ENCODE measurements around the gene DENND2C. TPM values are rescaled to one million over a fixed set of nuclear protein-coding genes. Genes with fewer than 3 reads are reported as not detected.

Gene DENND2C
- total RNA-seq, 5 donors from 2014 or later (not counting 1 experiment from before 2014, with no cell fraction given): 0.61 to 1.5 (median 0.79) TPM

- peaks cover 0 to 3% of the 10 kb centered on the region in 2 experiments for H3K27me3 ChIP-seq (replicated peaks in 1 of 2; ENCODE audit: control insufficient read depth in 2 of 2, extremely low read depth in 1 of 2, insufficient read depth in 2 of 2, low read length in 1 of 2)
- no peak for DNase-seq
- Mint-ChIP-seq H3K9me3 (no peaks in the 10 kb centered on the region), H3K4me3 (no peak overlapping the region), H3K36me3 (no peaks in the 10 kb centered on the region), H3K27me3 (no peaks in the 10 kb centered on the region), H3K27ac (no peak overlapping the region), H3K4me1 (no peaks in the 10 kb centered on the region)
- no peak for ATAC-seq (replicated peaks in 1 of 4)
- 94% methylated on average over 3 of the region's 7 CpGs for WGBS (ENCODE audit: insufficient coverage)
- no peaks in the 10 kb centered on the region for H3K9me3 ChIP-seq
- H3K4me1 ChIP-seq (ENCODE audit: control insufficient read depth in 1 of 2, extremely low read depth in 1 of 2, insufficient read depth in 2 of 2, low read length in 2 of 2): no peaks in the 10 kb centered on the region
- no peak overlapping the region for H3K4me3 ChIP-seq (ENCODE audit: control insufficient read depth in 1 of 2, extremely low read depth in 1 of 2, low read length in 1 of 2)
- H3K27ac ChIP-seq (ENCODE audit: low read length): no peak overlapping the region
- POLR2A ChIA-PET: no interaction called here
- CTCF ChIA-PET: interaction anchor here in 1 of 2 donors (0.7 kb wide), 2 partner anchors 12 to 93 kb away, joined by 5 to 7 read pairs; no protein-coding TSS in a partner anchor
- H3K36me3 ChIP-seq (ENCODE audit: control insufficient read depth in 2 of 2, extremely low read depth in 1 of 2, insufficient read depth in 1 of 2, low read length in 1 of 2): no peaks in the 10 kb centered on the region
Observed at GRCh38 chr1:114552106-114552639, 117.7 kb downstream of the DENND2C start.

- no peaks in the 10 kb centered on the region for H3K4me1 ChIP-seq (ENCODE audit: control insufficient read depth in 1 of 2, extremely low read depth in 1 of 2, insufficient read depth in 2 of 2, low read length in 2 of 2)
- no peaks in the 10 kb centered on the region for H3K36me3 ChIP-seq (ENCODE audit: control insufficient read depth in 2 of 2, extremely low read depth in 1 of 2, insufficient read depth in 1 of 2, low read length in 1 of 2)
- DNase-seq (no peak), ATAC-seq (replicated peaks in 1 of 4) (no peak)
- no peaks in the 10 kb centered on the region for H3K9me3 ChIP-seq
- ChIA-PET POLR2A (interaction anchor here (0.6 kb wide), 2 partner anchors 19 to 120 kb away, joined by 3 to 4 read pairs; no protein-coding TSS in a partner anchor), CTCF (interaction anchor here (0.6 to 0.7 kb wide), 2 partner anchors 30 to 92 kb away, joined by 3 to 5 read pairs; no protein-coding TSS in a partner anchor)
- H3K9me3 Mint-ChIP-seq: no peaks in the 10 kb centered on the region
- no peak overlapping the region for H3K27ac ChIP-seq (ENCODE audit: low read length)
- H3K4me3 ChIP-seq (ENCODE audit: control insufficient read depth in 1 of 2, extremely low read depth in 1 of 2, low read length in 1 of 2): no peak overlapping the region
- H3K36me3 Mint-ChIP-seq: no peaks in the 10 kb centered on the region
- no peak overlapping the region for H3K27ac Mint-ChIP-seq
- peaks cover 0 to 3% of the 10 kb centered on the region in 2 experiments for H3K27me3 ChIP-seq (replicated peaks in 1 of 2; ENCODE audit: control insufficient read depth in 2 of 2, extremely low read depth in 1 of 2, insufficient read depth in 2 of 2, low read length in 1 of 2)
- no peaks in the 10 kb centered on the region for H3K27me3 Mint-ChIP-seq
- no peaks in the 10 kb centered on the region for H3K4me1 Mint-ChIP-seq
- no CpG with 5 or more reads among the region's 4 CpGs for WGBS (ENCODE audit: insufficient coverage)
- no peak overlapping the region for H3K4me3 Mint-ChIP-seq
Observed at GRCh38 chr1:114551400-114551799, 118.4 kb downstream of the DENND2C start.

GRCh38 chr1:114550336-114550735 lies 119.5 kb downstream of the DENND2C start:
- no peaks in the 10 kb centered on the region for H3K9me3 ChIP-seq
- Mint-ChIP-seq H3K36me3 (no peaks in the 10 kb centered on the region), H3K4me1 (no peaks in the 10 kb centered on the region), H3K4me3 (no peak overlapping the region), H3K27ac (no peak overlapping the region), H3K27me3 (no peaks in the 10 kb centered on the region), H3K9me3 (no peaks in the 10 kb centered on the region)
- ATAC-seq (replicated peaks in 1 of 4) (no peak), DNase-seq (no peak)
- H3K27me3 ChIP-seq (replicated peaks in 1 of 2; ENCODE audit: control insufficient read depth in 2 of 2, extremely low read depth in 1 of 2, insufficient read depth in 2 of 2, low read length in 1 of 2): peaks cover 0 to 3% of the 10 kb centered on the region in 2 experiments
- H3K4me1 ChIP-seq (ENCODE audit: control insufficient read depth in 1 of 2, extremely low read depth in 1 of 2, insufficient read depth in 2 of 2, low read length in 2 of 2): no peaks in the 10 kb centered on the region
- H3K36me3 ChIP-seq (ENCODE audit: control insufficient read depth in 2 of 2, extremely low read depth in 1 of 2, insufficient read depth in 1 of 2, low read length in 1 of 2): no peaks in the 10 kb centered on the region
- H3K4me3 ChIP-seq (ENCODE audit: control insufficient read depth in 1 of 2, extremely low read depth in 1 of 2, low read length in 1 of 2): no peak overlapping the region
- ChIA-PET POLR2A (no interaction called here), CTCF (interaction anchor here (0.6 to 0.7 kb wide), 2 partner anchors 115 to 145 kb away, joined by 3 to 5 read pairs; partner anchors contain the start of gene AMPD1 (in 1 of the 2))
- no peak overlapping the region for H3K27ac ChIP-seq (ENCODE audit: low read length)
- no CpG with 5 or more reads among the region's 2 CpGs for WGBS (ENCODE audit: insufficient coverage)

- Mint-ChIP-seq H3K27me3 (peaks cover 0 to 2% of the 10 kb centered on the region in 2 donors), H3K27ac (no peak overlapping the region), H3K9me3 (no peaks in the 10 kb centered on the region), H3K36me3 (no peaks in the 10 kb centered on the region), H3K4me3 (no peak overlapping the region), H3K4me1 (no peaks in the 10 kb centered on the region)
- no CpG with 5 or more reads among the region's 4 CpGs for WGBS (ENCODE audit: insufficient coverage)
- no peak for ATAC-seq (replicated peaks in 1 of 4)
- H3K36me3 ChIP-seq (ENCODE audit: control insufficient read depth in 2 of 2, extremely low read depth in 1 of 2, insufficient read depth in 1 of 2, low read length in 1 of 2): no peaks in the 10 kb centered on the region
- no peaks in the 10 kb centered on the region for H3K9me3 ChIP-seq
- H3K4me1 ChIP-seq (ENCODE audit: control insufficient read depth in 1 of 2, extremely low read depth in 1 of 2, insufficient read depth in 2 of 2, low read length in 2 of 2): no peaks in the 10 kb centered on the region
- H3K4me3 ChIP-seq (ENCODE audit: control insufficient read depth in 1 of 2, extremely low read depth in 1 of 2, low read length in 1 of 2): no peak overlapping the region
- POLR2A ChIA-PET: interaction anchor here in 1 of 2 donors (0.6 kb wide), 2 partner anchors 18 to 217 kb away, joined by 3 to 9 read pairs; no protein-coding TSS in a partner anchor
- DNase-seq: no peak
- CTCF ChIA-PET: no interaction called here
- H3K27ac ChIP-seq (ENCODE audit: low read length): no peak overlapping the region
- H3K27me3 ChIP-seq (replicated peaks in 1 of 2; ENCODE audit: control insufficient read depth in 2 of 2, extremely low read depth in 1 of 2, insufficient read depth in 2 of 2, low read length in 1 of 2): peaks cover 0 to 3% of the 10 kb centered on the region in 2 experiments
Observed at GRCh38 chr1:114549137-114549536, 120.7 kb downstream of the DENND2C start.

GRCh38 chr1:114547076-114547475 lies 122.8 kb downstream of the DENND2C start:
- Histone ChIP-seq H3K4me1 (ENCODE audit: control insufficient read depth in 1 of 2, extremely low read depth in 1 of 2, insufficient read depth in 2 of 2, low read length in 2 of 2) (no peaks in the 10 kb centered on the region), H3K27me3 (replicated peaks in 1 of 2; ENCODE audit: control insufficient read depth in 2 of 2, extremely low read depth in 1 of 2, insufficient read depth in 2 of 2, low read length in 1 of 2) (peaks cover 0 to 3% of the 10 kb centered on the region in 2 experiments), H3K36me3 (ENCODE audit: control insufficient read depth in 2 of 2, extremely low read depth in 1 of 2, insufficient read depth in 1 of 2, low read length in 1 of 2) (no peaks in the 10 kb centered on the region), H3K9me3 (no peaks in the 10 kb centered on the region), H3K4me3 (ENCODE audit: control insufficient read depth in 1 of 2, extremely low read depth in 1 of 2, low read length in 1 of 2) (no peak overlapping the region), H3K27ac (ENCODE audit: low read length) (no peak overlapping the region)
- no peak overlapping the region for H3K4me3 Mint-ChIP-seq
- ChIA-PET POLR2A (no interaction called here), CTCF (interaction anchor here in 1 of 2 donors (0.6 kb wide), 1 partner anchor 688 kb away, joined by 5 read pairs; no protein-coding TSS in a partner anchor)
- H3K27ac Mint-ChIP-seq: no peak overlapping the region
- H3K27me3 Mint-ChIP-seq: peaks cover 0 to 2% of the 10 kb centered on the region in 2 donors
- DNase-seq (no peak), ATAC-seq (replicated peaks in 1 of 4) (no peak)
- H3K36me3 Mint-ChIP-seq: no peaks in the 10 kb centered on the region
- H3K4me1 Mint-ChIP-seq: no peaks in the 10 kb centered on the region
- WGBS (ENCODE audit: insufficient coverage): no CpG with 5 or more reads among the region's 1 CpG
- no peaks in the 10 kb centered on the region for H3K9me3 Mint-ChIP-seq

- POLR2A ChIA-PET: no interaction called here
- ATAC-seq (replicated peaks in 1 of 4) (no peak), DNase-seq (no peak)
- Histone ChIP-seq H3K9me3 (no peaks in the 10 kb centered on the region), H3K4me3 (ENCODE audit: control insufficient read depth in 1 of 2, extremely low read depth in 1 of 2, low read length in 1 of 2) (no peak overlapping the region), H3K27ac (ENCODE audit: low read length) (no peak overlapping the region), H3K36me3 (ENCODE audit: control insufficient read depth in 2 of 2, extremely low read depth in 1 of 2, insufficient read depth in 1 of 2, low read length in 1 of 2) (no peaks in the 10 kb centered on the region), H3K4me1 (ENCODE audit: control insufficient read depth in 1 of 2, extremely low read depth in 1 of 2, insufficient read depth in 2 of 2, low read length in 2 of 2) (no peaks in the 10 kb centered on the region), H3K27me3 (replicated peaks in 1 of 2; ENCODE audit: control insufficient read depth in 2 of 2, extremely low read depth in 1 of 2, insufficient read depth in 2 of 2, low read length in 1 of 2) (peaks cover 0 to 3% of the 10 kb centered on the region in 2 experiments)
- WGBS (ENCODE audit: insufficient coverage): no CpG with 5 or more reads among the region's 2 CpGs
- CTCF ChIA-PET: no interaction called here
- H3K9me3 Mint-ChIP-seq: no peaks in the 10 kb centered on the region
- H3K27ac Mint-ChIP-seq: no peak overlapping the region
- no peaks in the 10 kb centered on the region for H3K4me1 Mint-ChIP-seq
- H3K36me3 Mint-ChIP-seq: no peaks in the 10 kb centered on the region
- H3K4me3 Mint-ChIP-seq: no peak overlapping the region
- H3K27me3 Mint-ChIP-seq: peaks cover 0 to 2% of the 10 kb centered on the region in 2 donors
Observed at GRCh38 chr1:114545796-114546195, 124.1 kb downstream of the DENND2C start.
